Neural cell (in vitro differentiated cells): Measurements from ENCODE around the gene PICALM. TPM values are rescaled to one million over a fixed set of nuclear protein-coding genes. Genes with fewer than 3 reads are reported as not detected.
"Not testable (repeated sequence)": the region's sequence is repeated elsewhere in the genome, so short reads cannot be mapped to it uniquely, and the experiment has no call there.

ENCODE experiments used
- H2AFZ ChIP-seq: fragments of 200-600, 300-800 bp; sonication (generic), shearing (Covaris generic); 2 replicates; pipeline ENCODE4 v1.6.0; 2014; ENCODE audit warnings: low read depth, mild to moderate bottlenecking, antibody characterized with exemption, low read length, moderate library complexity
- H3F3A ChIP-seq: fragments of 200-600 bp; shearing (Covaris generic); 2 replicates; pipeline ENCODE4 v1.6.1; 2016; ENCODE audit warnings: mild to moderate bottlenecking, moderate library complexity, mixed read lengths, antibody characterized with exemption, low read length; ENCODE audit not compliant: insufficient read depth, poor library complexity, severe bottlenecking
- H3K27ac ChIP-seq: fragments of 200-600, 300-800 bp; sonication (generic), shearing (Covaris generic); 2 replicates; pipeline ENCODE4 v1.5.1; 2014; ENCODE audit warnings: mild to moderate bottlenecking, low read length, moderate library complexity
- H3K27me3 ChIP-seq: fragments of 300-800, 200-600 bp; sonication (generic), shearing (Covaris generic); 2 replicates; pipeline ENCODE4 v1.6.0; 2014; ENCODE audit warnings: mild to moderate bottlenecking, low read depth, low read length, moderate library complexity; ENCODE audit not compliant: insufficient read depth
- H3K36me3 ChIP-seq: fragments of 300-800, 200-600 bp; sonication (generic), shearing (Covaris generic); 2 replicates; pipeline ENCODE4 v1.5.1; 2014; ENCODE audit warnings: mild to moderate bottlenecking, antibody characterized with exemption, low read length, moderate library complexity; ENCODE audit not compliant: insufficient read depth
- H3K4me2 ChIP-seq: fragments of 300-800, 200-600 bp; sonication (generic), shearing (Covaris generic); 2 replicates; pipeline ENCODE4 v1.6.0; 2014; ENCODE audit warnings: mild to moderate bottlenecking, low read length
- H3K4me3 ChIP-seq: fragments of 300-800, 200-600 bp; sonication (generic), shearing (Covaris generic); 2 replicates; pipeline ENCODE4 v1.5.1; 2014; ENCODE audit warnings: mild to moderate bottlenecking, low read length, moderate library complexity
- H3K79me2 ChIP-seq: fragments of 200-600 bp; shearing (Covaris generic); replicated peaks from 2 replicates; pipeline ENCODE4 v1.6.0; 2014; ENCODE audit warnings: mild to moderate bottlenecking, low read length, moderate library complexity; ENCODE audit not compliant: insufficient read depth
- H3K9ac ChIP-seq: fragments of 300-800, 200-600 bp; sonication (generic), shearing (Covaris generic); 2 replicates; pipeline ENCODE4 v1.6.1; 2016; ENCODE audit warnings: mild to moderate bottlenecking, low read length, mixed read lengths
- H3K9me2 ChIP-seq: fragments of 200-600 bp; shearing (Covaris generic); 2 replicates; pipeline ENCODE4 v1.6.1; 2016; ENCODE audit warnings: mild to moderate bottlenecking, low read length, mixed read lengths; ENCODE audit not compliant: insufficient read depth
- H3K9me3 ChIP-seq: fragments of 200-600, 300-800 bp; sonication (generic), shearing (Covaris generic); 2 replicates; pipeline ENCODE4 v1.6.1; 2016; ENCODE audit warnings: mild to moderate bottlenecking, mixed run types, low read length, moderate library complexity, mixed read lengths
- H4K20me1 ChIP-seq: fragments of 200-600 bp; shearing (Covaris generic); 2 replicates; pipeline ENCODE4 v1.6.1; 2016; ENCODE audit warnings: mild to moderate bottlenecking, mixed run types; ENCODE audit not compliant: insufficient read depth
- CTCF ChIP-seq: fragments of 450-650 bp; IDR thresholded peaks from 2 replicates; pipeline ENCODE4 v1.5.1; 2014; ENCODE audit warnings: antibody characterized with exemption, mild to moderate bottlenecking, moderate library complexity; ENCODE audit not compliant: poor library complexity, severe bottlenecking
- EP300 ChIP-seq: fragments of 450-650 bp; conservative IDR thresholded peaks from 2 replicates; pipeline ENCODE4 v1.6.1; 2014; ENCODE audit warnings: antibody characterized with exemption, mild to moderate bottlenecking, moderate library complexity; ENCODE audit not compliant: poor library complexity, severe bottlenecking
- EZH2 ChIP-seq: fragments of 200-600, 300-800 bp; shearing (Covaris generic), sonication (generic); IDR thresholded peaks from 2 replicates; pipeline ENCODE4 v1.6.1; 2014; ENCODE audit warnings: antibody characterized with exemption, low read length, borderline replicate concordance, mild to moderate bottlenecking; ENCODE audit not compliant: insufficient read depth, poor library complexity, severe bottlenecking
- MXI1 ChIP-seq: fragments of 450-650 bp; conservative IDR thresholded peaks from 2 replicates; pipeline ENCODE4 v1.6.1; 2014; ENCODE audit warnings: antibody characterized with exemption, mild to moderate bottlenecking; ENCODE audit not compliant: poor library complexity, severe bottlenecking
- POLR2AphosphoS5 ChIP-seq: IDR thresholded peaks from 2 replicates; pipeline ENCODE4 v1.6.1; 2012
- RAD21 ChIP-seq: fragments of 450-650 bp; conservative IDR thresholded peaks from 2 replicates; pipeline ENCODE4 v1.6.1; 2014; ENCODE audit warnings: antibody characterized with exemption, mild to moderate bottlenecking, moderate library complexity
- REST ChIP-seq: IDR thresholded peaks from 2 replicates; pipeline ENCODE4 v1.6.1; 2012; ENCODE audit warnings: borderline replicate concordance
- SMC3 ChIP-seq: fragments of 450-650 bp; conservative IDR thresholded peaks from 2 replicates; pipeline ENCODE4 v1.6.1; 2014; ENCODE audit warnings: antibody characterized with exemption, mild to moderate bottlenecking, moderate library complexity; ENCODE audit not compliant: poor library complexity
- TAF1 ChIP-seq: IDR thresholded peaks from 2 replicates; pipeline ENCODE4 v1.6.1; 2012; ENCODE audit warnings: low read depth
- polyA plus RNA-seq: library from polyadenylated mRNA; depleted of rRNA; stranded (reverse); fragments of >200 nt; gene quantifications from 2 replicates; pipeline ENCODE4 v1.2.3, GENCODE V29; 2014

Gene PICALM
- polyA plus RNA-seq, 1 donor from 2014 or later = 161 TPM

GRCh38 chr11:85930879-85931366 is 138.0 kb downstream of the PICALM start:
- H2AFZ ChIP-seq = no peak overlapping the region
- H3F3A ChIP-seq = no peaks in the 10 kb centered on the region
- H3K9me2 ChIP-seq = no peaks in the 10 kb centered on the region
- no peaks in the 10 kb centered on the region for H3K27me3 ChIP-seq
- no peak overlapping the region for H3K4me3 ChIP-seq
- TF ChIP-seq SMC3 = no peak
- no peak for TF ChIP-seq EZH2
- TF ChIP-seq TAF1 = no peak
- no peak for TF ChIP-seq CTCF
- no peak for TF ChIP-seq POLR2AphosphoS5
- TF ChIP-seq RAD21 = no peak
- TF ChIP-seq EP300 = no peak
- TF ChIP-seq REST = no peak
- no peak for TF ChIP-seq MXI1
- H3K36me3 ChIP-seq = no peaks in the 10 kb centered on the region
- no peak overlapping the region for H3K9ac ChIP-seq
- no peaks in the 10 kb centered on the region for H3K79me2 ChIP-seq
- H3K9me3 ChIP-seq = peaks cover 4% of the 10 kb centered on the region
- no peak overlapping the region for H3K4me2 ChIP-seq
- H3K27ac ChIP-seq = no peak overlapping the region
- H4K20me1 ChIP-seq = no peaks in the 10 kb centered on the region

GRCh38 chr11:85926653-85927214 is 142.2 kb downstream of the PICALM start:
- not testable (repeated sequence) for H2AFZ ChIP-seq, H3K9ac ChIP-seq, H3K9me3 ChIP-seq, H3K4me2 ChIP-seq, H3K27me3 ChIP-seq, H3K9me2 ChIP-seq, H4K20me1 ChIP-seq, H3K79me2 ChIP-seq, H3K4me3 ChIP-seq, H3K27ac ChIP-seq, H3F3A ChIP-seq, H3K36me3 ChIP-seq

- Histone ChIP-seq H3F3A (no peaks in the 10 kb centered on the region), H3K9me2 (no peaks in the 10 kb centered on the region), H3K4me2 (no peak overlapping the region), H3K27ac (no peak overlapping the region), H3K4me3 (no peak overlapping the region), H3K9ac (no peak overlapping the region), H3K9me3 (no peaks in the 10 kb centered on the region), H3K36me3 (no peaks in the 10 kb centered on the region), H3K79me2 (no peaks in the 10 kb centered on the region), H3K27me3 (no peaks in the 10 kb centered on the region), H2AFZ (no peak overlapping the region), H4K20me1 (no peaks in the 10 kb centered on the region)
- no peak for TF ChIP-seq MXI1
- TF ChIP-seq RAD21 = no peak
- TF ChIP-seq EZH2 = no peak
- TF ChIP-seq EP300 = no peak
- no peak for TF ChIP-seq TAF1
- TF ChIP-seq SMC3 = no peak
- no peak for TF ChIP-seq POLR2AphosphoS5
- no peak for TF ChIP-seq REST
- no peak for TF ChIP-seq CTCF
These were observed 145.4 kb downstream of the PICALM start for GRCh38 chr11:85923455-85923854.
